ENCODE results near the gene CACNA1C.

Gene CACNA1C

DNA sequence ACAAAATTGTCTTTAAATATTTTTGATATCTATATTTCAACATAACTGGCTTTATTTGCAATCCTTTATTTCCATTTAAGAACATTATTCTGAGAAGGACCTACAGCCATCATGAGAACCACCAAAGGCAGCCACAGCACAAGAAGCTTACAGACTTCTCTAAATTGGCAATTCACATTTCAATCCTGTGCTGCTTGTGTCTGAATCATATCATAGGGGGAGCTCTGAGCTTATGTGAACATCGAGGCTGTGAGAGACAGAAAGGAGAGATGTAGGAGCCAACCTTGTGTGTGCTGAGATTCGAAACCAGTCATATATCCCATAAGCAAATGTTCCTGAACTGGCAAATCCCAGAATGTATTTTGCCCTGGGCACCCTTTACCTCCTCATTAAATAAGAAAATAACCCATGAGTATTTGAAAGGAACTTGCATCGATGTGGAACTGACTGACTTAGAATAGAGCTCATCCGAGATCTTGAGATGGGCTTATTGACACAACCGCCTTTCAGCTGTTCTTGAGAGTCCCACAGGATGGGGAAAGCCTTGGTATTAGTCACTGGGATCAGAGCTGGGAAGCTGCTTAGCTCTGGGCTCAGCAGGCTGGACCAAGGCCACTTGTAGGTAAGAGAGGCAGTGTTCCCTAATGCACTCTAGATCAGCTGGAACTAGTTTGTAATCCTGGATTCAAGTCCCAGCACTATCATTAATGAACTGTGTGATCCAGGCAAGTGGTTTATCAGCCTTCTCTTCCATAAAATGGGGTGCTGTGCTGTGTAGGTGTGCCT is 329.8 kb downstream of the CACNA1C start:
- Histone ChIP-seq H3K27ac (ENCODE audit: low read depth, low read length) (peak overlapping the region; percentile 81), H3K36me3 (ENCODE audit: control insufficient read depth in 5 of 5, insufficient read depth in 5 of 5, low read length in 5 of 5) (no peaks in the 10 kb centered on the region), H3K4me1 (ENCODE audit: control insufficient read depth in 5 of 5, insufficient read depth in 5 of 5, low read length in 5 of 5) (peaks cover 25 to 44% (median 42%) of the 10 kb centered on the region in 5 donors), H3K4me3 (ENCODE audit: low read depth in 1 of 5, low read length in 5 of 5) (peak overlapping the region in 2 of 5 donors; percentile 0 to 5), H3K27me3 (ENCODE audit: control insufficient read depth in 5 of 5, insufficient read depth in 4 of 5, low read length in 5 of 5) (no peaks in the 10 kb centered on the region), H3K9ac (ENCODE audit: low read length in 5 of 5) (no peak overlapping the region), H3K9me3 (ENCODE audit: control insufficient read depth in 5 of 5, low read length in 5 of 5) (no peaks in the 10 kb centered on the region)

GRCh38 chr12:2383325-2384028 is 330.7 kb downstream of the CACNA1C start:
- no peaks in the 10 kb centered on the region for H3K27me3 ChIP-seq (ENCODE audit: control insufficient read depth in 5 of 5, insufficient read depth in 4 of 5, low read length in 5 of 5)
- H3K4me3 ChIP-seq (ENCODE audit: low read depth in 1 of 5, low read length in 5 of 5), result peak overlapping the region in 1 of 5 donors; percentile 0
- H3K27ac ChIP-seq (ENCODE audit: low read depth, low read length), result peak overlapping the region; percentile 81
- H3K9me3 ChIP-seq (ENCODE audit: control insufficient read depth in 5 of 5, low read length in 5 of 5), result no peaks in the 10 kb centered on the region
- H3K9ac ChIP-seq (ENCODE audit: low read length in 5 of 5), result peak overlapping the region in 2 of 5 donors; percentile 4 to 30
- H3K36me3 ChIP-seq (ENCODE audit: control insufficient read depth in 5 of 5, insufficient read depth in 5 of 5, low read length in 5 of 5), result no peaks in the 10 kb centered on the region
- H3K4me1 ChIP-seq (ENCODE audit: control insufficient read depth in 5 of 5, insufficient read depth in 5 of 5, low read length in 5 of 5), result peaks cover 22 to 44% (median 42%) of the 10 kb centered on the region in 5 donors

DNA sequence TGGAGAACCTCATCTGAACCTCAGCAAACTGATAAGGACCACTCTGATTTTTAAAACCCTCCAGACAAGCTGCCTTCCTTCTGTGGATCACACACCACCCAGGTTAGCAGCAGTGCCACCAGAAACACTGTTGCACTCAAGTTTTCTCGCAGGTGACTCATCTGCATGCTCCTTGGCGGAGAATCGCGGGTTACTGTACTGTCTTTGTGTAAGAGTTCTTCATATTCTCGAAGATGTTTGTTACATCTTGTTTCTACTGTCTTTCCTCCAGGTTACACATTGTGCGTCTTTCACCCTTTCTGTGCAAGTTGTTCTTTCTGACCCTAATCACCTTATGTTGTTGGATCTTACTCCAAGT is 331.2 kb downstream of the CACNA1C start:
- no peaks in the 10 kb centered on the region for H3K36me3 ChIP-seq (ENCODE audit: control insufficient read depth in 5 of 5, insufficient read depth in 5 of 5, low read length in 5 of 5)
- H3K9ac ChIP-seq (ENCODE audit: low read length in 5 of 5), result peak overlapping the region in 1 of 5 donors; percentile 4
- no peak overlapping the region for H3K4me3 ChIP-seq (ENCODE audit: low read depth in 1 of 5, low read length in 5 of 5)
- H3K9me3 ChIP-seq (ENCODE audit: control insufficient read depth in 5 of 5, low read length in 5 of 5), result no peaks in the 10 kb centered on the region
- H3K27me3 ChIP-seq (ENCODE audit: control insufficient read depth in 5 of 5, insufficient read depth in 4 of 5, low read length in 5 of 5), result no peaks in the 10 kb centered on the region
- peak overlapping the region; percentile 81 for H3K27ac ChIP-seq (ENCODE audit: low read depth, low read length)
- H3K4me1 ChIP-seq (ENCODE audit: control insufficient read depth in 5 of 5, insufficient read depth in 5 of 5, low read length in 5 of 5), result peaks cover 22 to 44% (median 42%) of the 10 kb centered on the region in 5 donors

GRCh38 chr12:2384533-2385351 is 332.0 kb downstream of the CACNA1C start:
- no peaks in the 10 kb centered on the region for H3K9me3 ChIP-seq (ENCODE audit: control insufficient read depth in 5 of 5, low read length in 5 of 5)
- H3K4me3 ChIP-seq (ENCODE audit: low read depth in 1 of 5, low read length in 5 of 5), result peak overlapping the region in 4 of 5 donors; percentile 5 to 51 (median 26)
- H3K9ac ChIP-seq (ENCODE audit: low read length in 5 of 5), result peak overlapping the region in 1 of 5 donors; percentile 28
- peaks cover 22 to 44% (median 42%) of the 10 kb centered on the region in 5 donors for H3K4me1 ChIP-seq (ENCODE audit: control insufficient read depth in 5 of 5, insufficient read depth in 5 of 5, low read length in 5 of 5)
- H3K27ac ChIP-seq (ENCODE audit: low read depth, low read length), result peak overlapping the region; percentile 81
- no peaks in the 10 kb centered on the region for H3K27me3 ChIP-seq (ENCODE audit: control insufficient read depth in 5 of 5, insufficient read depth in 4 of 5, low read length in 5 of 5)
- H3K36me3 ChIP-seq (ENCODE audit: control insufficient read depth in 5 of 5, insufficient read depth in 5 of 5, low read length in 5 of 5), result no peaks in the 10 kb centered on the region

DNA sequence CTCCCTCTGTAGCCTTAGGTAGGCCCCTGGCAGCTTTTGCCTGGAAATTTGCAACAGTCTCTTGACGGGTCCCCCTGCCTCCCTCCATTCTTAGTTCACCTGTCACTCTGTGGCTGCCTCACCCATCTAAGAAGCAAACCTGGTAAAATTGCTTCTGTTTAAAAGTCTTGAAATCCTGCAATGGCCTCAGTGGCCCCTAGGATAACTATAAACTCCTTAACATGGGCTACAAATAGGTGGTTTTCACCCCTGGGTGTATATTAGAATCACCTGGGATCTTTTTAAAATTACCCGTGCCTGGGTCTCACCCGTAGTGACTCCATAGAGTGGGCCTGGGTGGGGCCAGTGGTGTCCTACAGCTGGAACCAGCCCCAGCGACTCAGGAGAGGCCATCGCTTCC is 332.7 kb downstream of the CACNA1C start:
- Histone ChIP-seq H3K27me3 (ENCODE audit: control insufficient read depth in 5 of 5, insufficient read depth in 4 of 5, low read length in 5 of 5) (no peaks in the 10 kb centered on the region), H3K36me3 (ENCODE audit: control insufficient read depth in 5 of 5, insufficient read depth in 5 of 5, low read length in 5 of 5) (no peaks in the 10 kb centered on the region), H3K4me3 (ENCODE audit: low read depth in 1 of 5, low read length in 5 of 5) (no peak overlapping the region), H3K4me1 (ENCODE audit: control insufficient read depth in 5 of 5, insufficient read depth in 5 of 5, low read length in 5 of 5) (peaks cover 23 to 38% (median 36%) of the 10 kb centered on the region in 5 donors), H3K9ac (ENCODE audit: low read length in 5 of 5) (no peak overlapping the region), H3K9me3 (ENCODE audit: control insufficient read depth in 5 of 5, low read length in 5 of 5) (no peaks in the 10 kb centered on the region), H3K27ac (ENCODE audit: low read depth, low read length) (peak overlapping the region; percentile 81)

DNA sequence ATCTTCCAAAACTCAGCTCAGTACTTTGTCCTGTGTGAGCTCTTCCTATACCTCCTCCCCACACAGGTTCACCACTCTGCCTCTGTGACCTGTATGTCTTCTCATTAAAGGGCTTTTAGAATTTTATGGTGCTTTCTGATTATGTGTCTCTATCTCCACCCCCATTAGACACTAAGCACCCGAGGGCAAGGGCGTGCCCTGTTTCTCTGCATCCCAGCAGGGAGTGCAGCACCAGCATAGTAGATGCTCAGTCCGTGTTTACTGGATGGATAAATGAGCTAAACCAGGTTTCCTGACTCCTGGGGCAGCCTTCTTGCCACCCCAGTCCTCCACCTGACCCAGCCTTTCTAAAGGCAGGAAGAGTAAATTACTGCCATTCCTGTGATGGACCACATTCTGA is 333.8 kb downstream of the CACNA1C start:
- no peak overlapping the region for H3K27ac ChIP-seq (ENCODE audit: low read depth, low read length)
- H3K36me3 ChIP-seq (ENCODE audit: control insufficient read depth in 5 of 5, insufficient read depth in 5 of 5, low read length in 5 of 5), result no peaks in the 10 kb centered on the region
- peaks cover 24 to 37% (median 33%) of the 10 kb centered on the region in 5 donors for H3K4me1 ChIP-seq (ENCODE audit: control insufficient read depth in 5 of 5, insufficient read depth in 5 of 5, low read length in 5 of 5)
- H3K9me3 ChIP-seq (ENCODE audit: control insufficient read depth in 5 of 5, low read length in 5 of 5), result no peaks in the 10 kb centered on the region
- H3K27me3 ChIP-seq (ENCODE audit: control insufficient read depth in 5 of 5, insufficient read depth in 4 of 5, low read length in 5 of 5), result no peaks in the 10 kb centered on the region
- H3K4me3 ChIP-seq (ENCODE audit: low read depth in 1 of 5, low read length in 5 of 5), result no peak overlapping the region
- H3K9ac ChIP-seq (ENCODE audit: low read length in 5 of 5), result no peak overlapping the region

DNA sequence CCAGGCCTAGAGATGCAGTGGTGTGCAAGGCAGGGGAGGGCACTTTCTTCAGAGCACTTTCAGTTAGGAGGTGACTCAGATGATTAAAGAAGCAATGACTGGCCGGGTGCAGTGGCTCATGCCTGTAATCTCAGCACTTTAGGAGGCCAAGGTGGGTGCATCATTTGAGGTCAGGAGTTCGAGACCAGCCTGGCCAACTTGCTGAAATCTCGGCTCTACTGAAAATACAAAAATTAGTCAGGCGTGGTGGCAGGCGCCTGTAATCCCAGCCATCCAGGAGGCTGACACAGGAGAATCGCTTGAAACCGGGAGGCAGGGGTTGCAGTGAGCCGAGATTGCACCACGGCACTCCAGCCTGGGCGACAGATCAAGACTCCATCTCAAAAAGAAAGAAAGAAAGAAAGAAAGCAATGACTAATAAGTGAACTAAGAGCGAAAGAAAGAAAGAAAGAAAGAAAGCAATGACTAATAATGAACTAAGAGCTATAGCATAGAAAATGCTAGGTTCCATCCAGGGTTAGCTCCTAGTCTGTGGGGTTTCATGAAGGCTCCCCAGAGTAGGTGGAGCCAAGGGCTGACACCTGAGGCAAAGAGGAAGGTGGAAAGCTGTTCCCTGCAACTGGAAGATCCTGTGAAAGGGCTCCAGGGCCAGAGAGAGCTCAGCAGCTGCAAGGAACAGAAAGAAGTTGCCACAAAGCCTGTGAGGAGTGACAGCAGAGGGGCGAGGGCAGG is 334.5 kb downstream of the CACNA1C start:
- H3K4me3 ChIP-seq (ENCODE audit: low read depth in 1 of 5, low read length in 5 of 5), result no peak overlapping the region
- H3K9me3 ChIP-seq (ENCODE audit: control insufficient read depth in 5 of 5, low read length in 5 of 5), result no peaks in the 10 kb centered on the region
- no peaks in the 10 kb centered on the region for H3K27me3 ChIP-seq (ENCODE audit: control insufficient read depth in 5 of 5, insufficient read depth in 4 of 5, low read length in 5 of 5)
- no peak overlapping the region for H3K9ac ChIP-seq (ENCODE audit: low read length in 5 of 5)
- H3K27ac ChIP-seq (ENCODE audit: low read depth, low read length), result no peak overlapping the region
- H3K4me1 ChIP-seq (ENCODE audit: control insufficient read depth in 5 of 5, insufficient read depth in 5 of 5, low read length in 5 of 5), result peaks cover 24 to 36% (median 32%) of the 10 kb centered on the region in 5 donors
- H3K36me3 ChIP-seq (ENCODE audit: control insufficient read depth in 5 of 5, insufficient read depth in 5 of 5, low read length in 5 of 5), result no peaks in the 10 kb centered on the region

- H3K36me3 ChIP-seq (ENCODE audit: control insufficient read depth in 5 of 5, insufficient read depth in 5 of 5, low read length in 5 of 5), result no peaks in the 10 kb centered on the region
- no peak overlapping the region for H3K27ac ChIP-seq (ENCODE audit: low read depth, low read length)
- H3K9ac ChIP-seq (ENCODE audit: low read length in 5 of 5), result no peak overlapping the region
- H3K4me3 ChIP-seq (ENCODE audit: low read depth in 1 of 5, low read length in 5 of 5), result no peak overlapping the region
- no peaks in the 10 kb centered on the region for H3K27me3 ChIP-seq (ENCODE audit: control insufficient read depth in 5 of 5, insufficient read depth in 4 of 5, low read length in 5 of 5)
- no peaks in the 10 kb centered on the region for H3K9me3 ChIP-seq (ENCODE audit: control insufficient read depth in 5 of 5, low read length in 5 of 5)
- peaks cover 11 to 19% (median 17%) of the 10 kb centered on the region in 5 donors for H3K4me1 ChIP-seq (ENCODE audit: control insufficient read depth in 5 of 5, insufficient read depth in 5 of 5, low read length in 5 of 5)
Measured at GRCh38 chr12:2389079-2389790, 336.4 kb downstream of the CACNA1C start.

- Histone ChIP-seq H3K4me1 (ENCODE audit: control insufficient read depth in 5 of 5, insufficient read depth in 5 of 5, low read length in 5 of 5) (peaks cover 2 to 10% (median 8%) of the 10 kb centered on the region in 5 donors), H3K27me3 (ENCODE audit: control insufficient read depth in 5 of 5, insufficient read depth in 4 of 5, low read length in 5 of 5) (no peaks in the 10 kb centered on the region), H3K4me3 (ENCODE audit: low read depth in 1 of 5, low read length in 5 of 5) (no peak overlapping the region), H3K36me3 (ENCODE audit: control insufficient read depth in 5 of 5, insufficient read depth in 5 of 5, low read length in 5 of 5) (no peaks in the 10 kb centered on the region), H3K9ac (ENCODE audit: low read length in 5 of 5) (no peak overlapping the region), H3K27ac (ENCODE audit: low read depth, low read length) (no peak overlapping the region), H3K9me3 (ENCODE audit: control insufficient read depth in 5 of 5, low read length in 5 of 5) (no peaks in the 10 kb centered on the region)
Measured at GRCh38 chr12:2390133-2390532, 337.3 kb downstream of the CACNA1C start.
